Stomach (tissue), 4 donors: ENCODE data around the gene CSRP1.

Source experiments
- EP300 ChIP-seq: sonication (generic); formaldehyde crosslinking; IDR thresholded peaks from one replicate; pipeline ENCODE4 v1.6.1; 2017; ENCODE audit warnings: antibody characterized with exemption
- POLR2A ChIP-seq, 4 donors: fragments of 450-650 bp; IDR thresholded peaks; one replicate each; pipeline ENCODE4 v1.6.1; 2016; ENCODE audit warnings: antibody characterized with exemption in 4 of 4, control low read depth in 2 of 4, mild to moderate bottlenecking in 1 of 4, moderate library complexity in 1 of 4
- TF ChIP-seq, protein P1 (sequence below), 7 experiments: fragments of 450-650 bp in 4 of 7; fragments of 200-600 bp in 3 of 7; sonication (generic) in 3 of 7; IDR thresholded peaks; one replicate each; pipeline ENCODE4 v1.5.1; 2016 to 2019; ENCODE audit warnings: antibody characterized with exemption in 7 of 7, control low read depth in 2 of 7, mild to moderate bottlenecking in 1 of 7

DNA sequence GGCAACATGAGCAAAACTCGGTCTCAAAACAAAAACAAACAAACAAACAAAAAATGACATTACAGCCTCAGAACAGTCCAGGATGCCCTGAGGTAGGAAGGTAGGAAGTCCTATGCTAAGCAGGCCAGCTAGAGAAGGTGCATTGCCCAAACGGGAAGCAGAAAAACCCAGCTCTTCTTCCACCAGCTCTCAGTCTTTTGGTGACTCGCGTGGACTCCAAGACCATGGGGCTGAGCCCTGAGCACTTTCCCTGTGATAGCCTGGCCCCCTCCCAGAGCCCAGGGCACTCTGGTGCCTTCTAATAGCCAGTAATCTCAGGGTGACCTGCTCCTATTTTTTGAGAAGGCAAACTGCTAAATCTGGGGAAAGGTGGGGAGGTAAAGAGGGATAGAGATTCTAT, 54.1 kb downstream of the CSRP1 start:
- TF ChIP-seq, protein P1, sequence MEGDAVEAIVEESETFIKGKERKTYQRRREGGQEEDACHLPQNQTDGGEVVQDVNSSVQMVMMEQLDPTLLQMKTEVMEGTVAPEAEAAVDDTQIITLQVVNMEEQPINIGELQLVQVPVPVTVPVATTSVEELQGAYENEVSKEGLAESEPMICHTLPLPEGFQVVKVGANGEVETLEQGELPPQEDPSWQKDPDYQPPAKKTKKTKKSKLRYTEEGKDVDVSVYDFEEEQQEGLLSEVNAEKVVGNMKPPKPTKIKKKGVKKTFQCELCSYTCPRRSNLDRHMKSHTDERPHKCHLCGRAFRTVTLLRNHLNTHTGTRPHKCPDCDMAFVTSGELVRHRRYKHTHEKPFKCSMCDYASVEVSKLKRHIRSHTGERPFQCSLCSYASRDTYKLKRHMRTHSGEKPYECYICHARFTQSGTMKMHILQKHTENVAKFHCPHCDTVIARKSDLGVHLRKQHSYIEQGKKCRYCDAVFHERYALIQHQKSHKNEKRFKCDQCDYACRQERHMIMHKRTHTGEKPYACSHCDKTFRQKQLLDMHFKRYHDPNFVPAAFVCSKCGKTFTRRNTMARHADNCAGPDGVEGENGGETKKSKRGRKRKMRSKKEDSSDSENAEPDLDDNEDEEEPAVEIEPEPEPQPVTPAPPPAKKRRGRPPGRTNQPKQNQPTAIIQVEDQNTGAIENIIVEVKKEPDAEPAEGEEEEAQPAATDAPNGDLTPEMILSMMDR (IDR thresholded peaks at IDR 0.05), result no peak
- no peak for TF ChIP-seq POLR2A (IDR thresholded peaks at IDR 0.05)
- no peak for TF ChIP-seq EP300
